HL-60 (cell line): Measurements from ENCODE around the gene CCDC85C.

Experiments used
- DNase-seq, 2 experiments: peaks; one replicate each; pipeline ENCODE4 v3.0.0-alpha.2; 2010 to 2020; ENCODE audit warnings: low read depth in 1 of 2, low spot score in 1 of 2
- H3K27ac ChIP-seq: fragments of 250-450 bp; sonication (Bioruptor Pico); replicated peaks from 2 replicates; pipeline ENCODE4 v1.5.1; 2020; ENCODE audit warnings: mild to moderate bottlenecking, moderate library complexity
- H3K27me3 ChIP-seq: fragments of 250-450 bp; sonication (Bioruptor Pico); 2 replicates; pipeline ENCODE4 v1.5.1; 2021; ENCODE audit warnings: mild to moderate bottlenecking, moderate library complexity; ENCODE audit not compliant: insufficient read depth, poor library complexity, severe bottlenecking
- H3K4me3 ChIP-seq: replicated peaks from 2 replicates; pipeline ENCODE4 v1.5.1; 2011; ENCODE audit warnings: mild to moderate bottlenecking, control low read depth, low read length; ENCODE audit not compliant: insufficient read depth
- CTCF ChIP-seq: IDR thresholded peaks from one replicate; pipeline ENCODE4 v1.5.1; 2011; ENCODE audit warnings: low read length, control low read depth, inconsistent platforms; ENCODE audit not compliant: insufficient read depth
- GABPA ChIP-seq: IDR thresholded peaks from 2 replicates; pipeline ENCODE4 v1.6.1; 2012; ENCODE audit warnings: low read depth
- POLR2AphosphoS5 ChIP-seq: IDR thresholded peaks from 2 replicates; pipeline ENCODE4 v1.6.1; 2012; ENCODE audit warnings: low read depth
- SPI1 ChIP-seq: IDR thresholded peaks from 2 replicates; pipeline ENCODE4 v1.6.1; 2012; ENCODE audit warnings: low read depth, mild to moderate bottlenecking, borderline replicate concordance
- TF ChIP-seq, protein P1 (sequence below): IDR thresholded peaks from 2 replicates; pipeline ENCODE4 v1.6.1; 2012; ENCODE audit warnings: low read depth; ENCODE audit not compliant: insufficient replicate concordance

CCDC85C gene

DNA sequence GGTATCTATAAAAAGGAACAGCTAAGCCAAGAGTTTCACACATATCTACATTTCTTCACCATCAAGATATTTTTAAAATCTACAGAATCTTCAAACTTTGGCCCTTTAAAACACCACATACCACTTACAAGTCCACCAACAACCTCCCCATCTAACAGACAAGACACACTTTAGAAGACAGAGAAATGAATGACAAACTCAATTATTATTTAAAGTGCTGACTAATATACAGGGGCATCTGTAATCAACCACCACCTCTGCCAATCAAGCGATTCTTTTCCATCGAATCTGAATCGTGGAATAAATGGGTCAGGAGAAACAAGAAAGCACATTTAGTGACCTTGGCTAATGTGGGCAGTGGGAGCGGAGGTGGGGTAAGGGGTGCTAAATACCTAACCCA lies 131.1 kb downstream of the CCDC85C start:
- Histone ChIP-seq H3K27ac (no peak overlapping the region), H3K4me3 (no peak overlapping the region), H3K27me3 (no peaks in the 10 kb centered on the region)
- TF ChIP-seq CTCF (no peak), SPI1 (no peak)
- TF ChIP-seq, protein P1, sequence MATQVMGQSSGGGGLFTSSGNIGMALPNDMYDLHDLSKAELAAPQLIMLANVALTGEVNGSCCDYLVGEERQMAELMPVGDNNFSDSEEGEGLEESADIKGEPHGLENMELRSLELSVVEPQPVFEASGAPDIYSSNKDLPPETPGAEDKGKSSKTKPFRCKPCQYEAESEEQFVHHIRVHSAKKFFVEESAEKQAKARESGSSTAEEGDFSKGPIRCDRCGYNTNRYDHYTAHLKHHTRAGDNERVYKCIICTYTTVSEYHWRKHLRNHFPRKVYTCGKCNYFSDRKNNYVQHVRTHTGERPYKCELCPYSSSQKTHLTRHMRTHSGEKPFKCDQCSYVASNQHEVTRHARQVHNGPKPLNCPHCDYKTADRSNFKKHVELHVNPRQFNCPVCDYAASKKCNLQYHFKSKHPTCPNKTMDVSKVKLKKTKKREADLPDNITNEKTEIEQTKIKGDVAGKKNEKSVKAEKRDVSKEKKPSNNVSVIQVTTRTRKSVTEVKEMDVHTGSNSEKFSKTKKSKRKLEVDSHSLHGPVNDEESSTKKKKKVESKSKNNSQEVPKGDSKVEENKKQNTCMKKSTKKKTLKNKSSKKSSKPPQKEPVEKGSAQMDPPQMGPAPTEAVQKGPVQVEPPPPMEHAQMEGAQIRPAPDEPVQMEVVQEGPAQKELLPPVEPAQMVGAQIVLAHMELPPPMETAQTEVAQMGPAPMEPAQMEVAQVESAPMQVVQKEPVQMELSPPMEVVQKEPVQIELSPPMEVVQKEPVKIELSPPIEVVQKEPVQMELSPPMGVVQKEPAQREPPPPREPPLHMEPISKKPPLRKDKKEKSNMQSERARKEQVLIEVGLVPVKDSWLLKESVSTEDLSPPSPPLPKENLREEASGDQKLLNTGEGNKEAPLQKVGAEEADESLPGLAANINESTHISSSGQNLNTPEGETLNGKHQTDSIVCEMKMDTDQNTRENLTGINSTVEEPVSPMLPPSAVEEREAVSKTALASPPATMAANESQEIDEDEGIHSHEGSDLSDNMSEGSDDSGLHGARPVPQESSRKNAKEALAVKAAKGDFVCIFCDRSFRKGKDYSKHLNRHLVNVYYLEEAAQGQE: no peak
- DNase-seq: no peak

DNA sequence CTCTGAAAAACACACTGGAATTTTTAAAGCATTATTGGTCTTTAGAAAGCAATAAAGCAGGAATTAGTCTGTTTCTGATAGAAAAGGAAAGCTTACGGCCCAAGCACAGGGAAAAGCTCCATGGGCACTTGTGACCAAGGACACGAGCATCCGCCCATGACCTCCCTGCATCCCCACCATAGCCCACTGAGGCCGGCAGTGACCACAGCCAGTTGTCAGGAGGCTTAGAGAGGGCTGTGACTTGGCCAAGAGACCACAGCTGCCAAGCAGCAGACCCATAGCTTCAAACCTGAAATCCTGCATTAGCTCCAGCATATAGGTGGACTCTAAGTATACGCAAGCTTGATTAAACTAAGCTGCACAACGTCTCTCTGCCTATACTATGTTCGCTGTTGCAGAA lies 132.3 kb downstream of the CCDC85C start:
- DNase-seq: no peak
- TF ChIP-seq GABPA: no peak
- TF ChIP-seq, protein P1: no peak
- Histone ChIP-seq H3K27me3 (no peaks in the 10 kb centered on the region), H3K4me3 (no peak overlapping the region), H3K27ac (no peak overlapping the region)

DNA sequence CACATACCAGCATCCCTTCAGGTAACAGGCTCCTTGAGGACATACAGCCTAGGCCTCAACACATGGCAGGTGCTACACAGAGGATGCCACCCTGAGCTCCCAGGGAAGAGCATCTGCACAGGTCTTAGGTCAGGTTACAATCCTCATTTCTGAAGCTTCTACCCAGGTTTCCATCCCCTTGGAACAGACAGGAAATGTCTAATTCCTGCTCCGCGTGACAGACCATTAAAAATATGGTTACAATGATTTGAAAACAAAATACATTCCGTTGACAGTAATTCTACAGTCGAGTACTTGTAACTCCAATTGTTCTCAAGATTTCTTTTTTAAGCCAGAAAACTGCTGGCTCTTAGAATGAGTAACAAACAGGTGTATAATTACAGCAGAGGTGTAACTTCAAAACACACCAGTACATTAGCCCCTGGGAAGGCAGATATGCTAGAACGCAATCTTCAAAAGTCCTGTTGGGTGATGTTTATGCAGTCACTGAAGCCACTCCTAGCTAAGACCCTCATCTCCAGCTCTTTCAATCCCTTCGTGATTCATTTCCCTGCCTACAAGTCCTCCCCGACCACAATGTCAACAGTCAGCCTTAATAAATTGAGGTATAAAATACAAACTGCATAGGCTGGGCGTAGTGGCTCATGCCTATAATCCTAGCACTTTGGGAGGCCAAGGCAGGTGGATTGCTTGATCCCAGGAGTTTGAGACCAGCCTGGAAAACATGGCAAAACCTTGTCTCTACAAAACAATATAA lies 135.0 kb downstream of the CCDC85C start:
- TF ChIP-seq GABPA (no peak), POLR2AphosphoS5 (no peak), CTCF (no peak)
- TF ChIP-seq, protein P1: no peak
- Histone ChIP-seq H3K4me3 (no peak overlapping the region), H3K27ac (no peak overlapping the region), H3K27me3 (no peaks in the 10 kb centered on the region)
- DNase-seq: no peak
